GM19193 (cell line): Measurements from ENCODE around the gene KIF26B.

Experiments used
- POLR2A ChIP-seq: IDR thresholded peaks from 4 replicates; pipeline ENCODE4 v1.6.1; 2011; ENCODE audit not compliant: insufficient read depth, insufficient read length; ENCODE audit errors: extremely low read depth

KIF26B gene

GRCh38 chr1:245654460-245655050, 499.8 kb downstream of the KIF26B start:
- no peak for TF ChIP-seq POLR2A

DNA sequence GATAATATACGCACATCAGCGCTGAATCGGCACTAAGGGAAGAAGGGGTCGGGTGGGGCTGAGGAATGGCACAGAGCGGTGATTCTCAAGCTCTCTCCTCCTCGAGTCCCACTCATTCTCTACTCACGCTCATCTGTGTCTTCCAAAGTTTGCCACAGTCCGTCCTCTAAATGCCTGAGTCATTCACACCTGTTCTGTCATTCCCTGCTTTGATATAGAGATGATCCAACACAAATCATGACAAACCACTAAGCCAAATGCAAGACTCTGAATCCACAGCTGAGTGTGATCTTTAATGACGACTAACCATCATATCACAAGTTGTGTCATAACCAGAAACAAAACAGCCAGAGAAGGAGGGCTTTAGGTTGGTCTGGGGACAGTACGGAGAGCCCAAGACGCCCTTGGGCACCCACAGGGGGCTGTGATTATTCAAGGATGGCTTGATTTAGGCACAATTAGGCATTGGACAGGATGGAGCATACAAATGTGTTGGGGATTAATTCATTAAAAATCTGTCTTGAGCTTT, 501.5 kb downstream of the KIF26B start:
- no peak for TF ChIP-seq POLR2A

DNA sequence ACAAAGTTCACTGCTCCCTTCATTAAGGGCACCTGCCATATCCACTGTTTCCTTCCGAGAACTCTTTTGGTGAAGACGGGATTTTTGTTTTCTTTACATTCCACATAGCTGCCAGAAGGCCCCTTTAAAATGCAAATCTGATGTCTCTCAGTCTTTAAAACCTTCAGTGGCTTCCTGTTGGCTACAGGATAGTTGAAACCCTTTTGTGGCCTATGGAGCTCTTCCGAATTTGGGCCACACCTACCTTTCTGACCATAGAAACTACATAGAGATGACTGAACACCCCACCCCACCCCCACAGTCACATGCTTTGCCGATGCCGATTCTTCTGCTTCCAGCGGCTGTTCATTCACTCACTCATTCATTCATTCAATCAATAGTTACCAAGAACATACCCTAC, 502.6 kb downstream of the KIF26B start:
- no peak for TF ChIP-seq POLR2A

DNA sequence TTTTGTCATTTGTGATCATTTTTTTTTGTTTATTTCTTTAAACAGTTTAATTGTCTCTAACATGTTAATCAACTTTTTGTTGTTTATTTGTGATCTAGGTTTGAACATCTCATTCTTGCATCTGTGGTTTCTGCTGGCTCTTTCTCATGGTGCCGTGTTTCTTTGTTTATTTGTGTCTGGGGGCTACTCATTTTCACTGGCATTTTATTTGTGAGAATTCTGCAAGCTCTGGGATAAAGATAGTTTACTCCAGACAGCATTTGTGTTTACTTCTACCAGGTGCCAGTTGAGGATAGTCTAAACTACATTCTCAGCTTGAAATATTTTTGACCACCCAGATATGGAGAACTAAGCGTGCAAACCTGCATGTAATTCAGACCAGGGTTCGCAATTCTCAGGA, 508.6 kb downstream of the KIF26B start:
- no peak for TF ChIP-seq POLR2A

DNA sequence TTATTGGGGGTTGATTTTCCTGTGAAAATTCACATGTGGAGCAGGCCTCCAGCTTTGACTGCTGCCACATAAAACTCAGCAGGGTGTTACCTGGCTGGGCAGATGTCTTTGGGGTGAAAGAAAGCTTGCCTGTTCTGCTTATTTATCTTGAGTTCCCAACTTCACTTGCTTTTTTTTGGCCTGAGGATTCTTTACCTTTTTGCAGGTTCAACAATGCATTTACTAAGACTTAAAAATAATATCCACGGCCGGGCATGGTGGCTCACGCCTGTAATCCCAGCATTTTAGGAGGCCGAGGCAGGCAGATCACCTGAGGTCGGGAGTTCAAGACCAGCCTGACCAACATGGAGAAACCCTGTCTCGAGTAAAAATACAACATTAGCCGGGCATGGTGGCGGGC, 509.1 kb downstream of the KIF26B start:
- no peak for TF ChIP-seq POLR2A

DNA sequence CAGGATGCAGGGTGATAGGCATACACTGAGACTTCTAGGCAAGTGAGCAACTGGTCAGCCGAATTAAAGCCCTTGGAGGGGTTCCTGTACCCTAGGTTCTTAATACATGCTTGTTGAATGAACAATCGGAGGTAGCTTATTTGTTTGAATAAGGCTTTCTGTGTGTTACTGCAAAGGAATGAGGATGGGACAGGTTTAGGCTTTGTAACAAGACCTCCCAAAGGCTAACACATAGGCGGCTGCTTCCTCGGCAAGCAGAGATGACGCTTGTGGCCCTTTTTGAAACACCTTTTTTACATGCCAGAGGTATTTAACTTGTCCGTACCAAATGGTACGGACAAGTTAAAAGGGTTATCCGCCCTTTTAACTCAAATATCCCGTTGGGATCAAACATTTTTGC, 511.6 kb downstream of the KIF26B start:
- no peak for TF ChIP-seq POLR2A

- no peak for TF ChIP-seq POLR2A
Observed at GRCh38 chr1:245671349-245671748, 516.6 kb downstream of the KIF26B start.

DNA sequence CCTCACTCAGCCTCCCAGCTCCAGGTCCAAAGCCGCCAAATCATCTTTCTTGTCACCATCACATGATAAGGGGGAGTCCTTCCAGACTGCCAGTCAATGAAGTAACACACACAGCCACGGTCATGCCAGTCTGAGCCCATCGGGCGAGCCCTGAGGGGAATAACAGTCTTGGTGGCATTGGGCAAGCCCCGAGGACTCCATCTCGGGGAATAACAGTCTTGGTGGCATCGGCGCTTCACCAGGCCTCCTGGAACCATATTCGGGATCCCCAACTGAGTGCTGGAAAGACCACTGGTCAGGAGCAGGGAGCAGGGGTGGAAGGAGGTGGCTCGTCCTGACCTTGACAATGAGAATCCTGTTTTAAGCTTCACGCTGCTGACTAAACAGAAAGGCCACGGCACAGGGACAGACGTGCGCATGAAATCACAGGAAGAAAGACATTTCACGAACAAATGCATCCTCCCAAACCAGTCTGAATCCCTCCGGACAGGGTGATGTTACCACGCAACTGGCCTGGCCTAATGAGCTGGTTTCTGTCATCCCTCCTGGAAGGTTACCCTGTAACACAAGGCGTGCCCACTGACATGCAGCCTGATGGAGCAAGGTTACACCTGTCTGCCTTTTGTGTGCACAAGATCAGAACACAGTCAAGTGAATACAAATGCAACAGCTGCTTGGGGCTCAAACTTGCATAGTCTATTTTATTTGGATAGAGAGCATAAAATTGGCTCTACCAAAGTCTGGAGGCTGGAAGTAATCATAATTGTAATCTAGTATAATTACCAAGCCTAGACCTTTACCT, 517.4 kb downstream of the KIF26B start:
- no peak for TF ChIP-seq POLR2A

GRCh38 chr1:245673881-245674414, 519.2 kb downstream of the KIF26B start:
- TF ChIP-seq POLR2A, result no peak

GRCh38 chr1:245677461-245678240, 522.9 kb downstream of the KIF26B start:
- TF ChIP-seq POLR2A, result no peak

DNA sequence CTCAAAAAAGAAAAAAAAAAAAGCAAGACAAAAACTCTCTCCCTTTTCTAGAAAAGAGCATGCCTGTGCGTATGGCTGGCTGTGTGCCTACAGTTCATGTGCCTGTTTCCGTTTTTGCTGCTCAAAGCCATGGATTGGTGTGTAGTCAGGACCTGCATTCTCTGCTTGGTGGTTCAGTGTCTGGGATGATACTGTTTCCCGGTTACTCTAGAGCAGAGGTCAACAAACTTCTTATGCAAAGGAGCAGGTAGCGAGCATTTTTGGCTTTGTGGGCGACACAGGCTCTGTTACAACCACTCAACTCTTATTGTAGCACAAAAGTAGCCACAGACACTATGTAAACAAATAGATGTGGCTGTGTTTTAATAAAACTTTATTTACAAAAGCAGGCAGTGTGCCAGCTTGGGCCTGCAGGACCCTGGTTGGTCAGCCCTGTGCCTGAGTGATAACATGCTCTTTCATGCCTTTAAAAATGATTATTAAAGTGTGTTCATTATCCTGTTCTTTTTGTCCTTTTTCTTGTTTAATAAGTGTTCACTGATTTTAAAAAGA, 524.2 kb downstream of the KIF26B start:
- no peak for TF ChIP-seq POLR2A

DNA sequence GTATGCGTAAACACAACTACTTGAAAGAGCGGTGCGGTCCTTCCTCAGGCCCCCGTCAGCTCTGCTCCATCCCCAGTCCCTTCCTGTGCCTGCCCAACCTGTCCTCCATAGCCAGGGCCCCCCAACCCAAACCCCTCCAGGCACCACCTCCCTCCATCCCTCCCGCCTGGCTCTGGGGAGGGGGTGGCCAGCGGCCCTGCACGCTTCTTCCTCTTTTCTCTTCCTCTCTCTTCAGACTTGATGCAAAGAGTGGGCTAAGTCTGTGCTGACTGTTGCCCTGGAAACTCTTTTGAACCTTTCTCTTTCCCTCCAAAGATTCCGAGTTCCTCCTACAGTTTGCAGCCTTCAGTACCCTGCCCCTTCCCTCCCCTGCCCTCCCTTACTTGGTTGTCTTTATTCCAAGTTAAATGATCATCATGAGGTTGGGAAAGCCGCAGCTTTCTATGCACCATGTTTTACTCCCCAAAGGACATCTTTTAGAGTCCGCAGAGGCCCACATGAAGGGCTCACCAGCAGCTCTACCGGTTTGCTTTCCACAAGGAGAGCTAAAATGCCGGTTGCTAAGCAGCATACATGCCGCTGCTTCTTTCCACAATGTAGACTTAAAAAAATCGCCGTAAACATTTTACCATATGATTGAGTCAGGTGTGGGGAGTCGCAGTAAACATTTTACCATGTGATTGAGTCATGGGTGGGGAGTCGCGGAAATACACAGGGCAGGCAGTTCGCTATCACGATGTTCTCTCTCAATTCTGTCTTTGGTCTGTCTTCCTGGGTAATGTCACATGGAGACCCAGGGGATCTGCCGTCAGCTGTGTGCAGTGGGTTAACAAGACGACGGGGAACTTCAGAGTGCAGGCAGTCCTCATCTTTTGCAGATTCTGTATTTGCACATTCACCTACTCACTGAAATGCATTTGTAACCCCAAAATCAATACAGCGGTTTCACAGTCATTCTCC, 525.3 kb downstream of the KIF26B start:
- TF ChIP-seq POLR2A, result no peak

DNA sequence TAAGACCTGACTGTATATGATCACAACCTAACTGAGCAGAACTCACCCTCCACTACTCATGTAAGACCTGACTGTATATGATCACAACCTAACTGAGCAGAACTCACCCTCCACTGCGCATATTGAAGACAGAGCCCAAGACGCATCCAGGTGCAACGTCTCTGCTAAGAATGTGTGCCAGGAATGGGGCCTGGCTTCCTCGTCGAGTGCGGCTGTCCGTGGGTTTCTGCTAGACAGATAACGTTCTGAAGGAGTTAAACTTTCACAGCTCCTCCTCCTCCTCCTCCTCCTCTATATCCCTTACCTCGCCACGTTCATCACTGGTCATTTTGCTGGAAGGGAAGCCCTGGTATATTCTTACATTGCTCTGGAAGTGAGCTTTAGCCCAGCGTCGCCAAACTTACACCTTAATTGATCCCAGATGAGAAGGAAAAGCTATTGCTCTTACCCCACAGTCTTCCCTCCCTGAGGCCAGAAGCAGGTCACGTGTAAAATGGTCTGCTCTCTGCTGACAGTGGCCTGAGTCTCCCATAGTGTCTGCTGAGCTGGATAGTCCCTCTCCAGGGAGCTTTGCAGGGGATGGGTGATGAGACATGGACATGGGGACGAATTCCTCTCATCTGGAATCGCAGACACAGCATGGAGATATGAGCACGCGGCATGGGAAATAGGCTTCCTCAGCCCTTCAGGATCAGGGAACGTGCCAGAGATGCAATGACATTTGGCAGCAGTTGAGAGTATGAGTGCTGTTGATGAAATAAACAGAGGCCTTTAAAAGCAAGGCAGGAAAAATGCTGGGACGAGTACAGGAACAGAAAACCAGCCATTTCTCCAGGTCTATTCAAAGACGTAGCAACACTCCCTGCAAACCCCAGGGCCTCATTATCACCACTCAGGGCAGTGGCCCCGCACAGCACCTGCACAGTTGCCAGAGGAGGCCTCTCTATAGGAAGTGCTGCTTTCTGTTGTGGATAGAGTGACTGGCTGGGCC, 528.1 kb downstream of the KIF26B start:
- TF ChIP-seq POLR2A, result no peak
